K562 (cell line): Measurements from ENCODE around the gene KIF5A. TPM values are rescaled to one million over a fixed set of nuclear protein-coding genes. Genes with fewer than 3 reads are reported as not detected.

Source experiments
- BRD9 ChIP-seq: fragments of 450-650 bp; IDR thresholded peaks from 2 replicates; pipeline ENCODE4 v1.6.1; 2018; ENCODE audit warnings: low read depth; ENCODE audit not compliant: partially characterized antibody
- CCNT2 ChIP-seq: IDR thresholded peaks from 2 replicates; pipeline ENCODE4 v1.6.1; 2011; ENCODE audit warnings: borderline replicate concordance, low read depth, mild to moderate bottlenecking, moderate library complexity, mixed read lengths, low read length; ENCODE audit not compliant: insufficient read length; ENCODE audit errors: extremely low read depth
- ILK ChIP-seq: fragments of 450-650 bp; IDR thresholded peaks from 2 replicates; pipeline ENCODE4 v1.6.1; 2016; ENCODE audit warnings: missing genetic modification characterization, low read depth, mild to moderate bottlenecking, missing compliant biosample characterization, moderate library complexity, borderline replicate concordance
- NFATC3 ChIP-seq: fragments of 450-650 bp; IDR thresholded peaks from 2 replicates; pipeline ENCODE4 v1.6.1; 2017; ENCODE audit warnings: mild to moderate bottlenecking
- POLR2B ChIP-seq: fragments of 450-650 bp; IDR thresholded peaks from 2 replicates; pipeline ENCODE4 v1.6.1; 2018; ENCODE audit warnings: low read depth; ENCODE audit not compliant: partially characterized antibody
- SRSF1 ChIP-seq: fragments of 200-400 bp; formaldehyde crosslinking; IDR thresholded peaks from 2 replicates; pipeline ENCODE4 v1.6.1; 2017; ENCODE audit warnings: mild to moderate bottlenecking, low read depth, low read length, moderate library complexity
- STAT5B ChIP-seq: fragments of 250-450 bp; sonication (Bioruptor Pico); IDR thresholded peaks from 2 replicates; pipeline ENCODE4 v1.8.0; 2021; ENCODE audit warnings: mild to moderate bottlenecking, inconsistent platforms
- ZFX ChIP-seq: sonication (generic); formaldehyde crosslinking; IDR thresholded peaks from 2 replicates; pipeline ENCODE4 v1.8.0; 2022; ENCODE audit warnings: mild to moderate bottlenecking, missing genetic modification reagents, moderate library complexity
- ZNF253 ChIP-seq: fragments of 250-450 bp; sonication (Bioruptor Pico); conservative IDR thresholded peaks from 2 replicates; pipeline ENCODE4 v1.6.1; 2021; ENCODE audit warnings: mild to moderate bottlenecking
- ZNF407 ChIP-seq: fragments of 450-650 bp; IDR thresholded peaks from 2 replicates; pipeline ENCODE4 v1.6.1; 2016; ENCODE audit warnings: low read depth
- ZNF584 ChIP-seq: fragments of 200-800 bp; sonication (Bioruptor generic); IDR thresholded peaks from 2 replicates; pipeline ENCODE4 v1.6.1; 2016; ENCODE audit warnings: low read depth, mild to moderate bottlenecking, missing genetic modification characterization, missing compliant biosample characterization
- ZNF668 ChIP-seq: fragments of 250-450 bp; sonication (Bioruptor Pico); IDR thresholded peaks from 2 replicates; pipeline ENCODE4 v1.8.0; 2022; ENCODE audit warnings: mild to moderate bottlenecking, inconsistent platforms
- ZSCAN29 ChIP-seq: fragments of 450-650 bp; IDR thresholded peaks from 2 replicates; pipeline ENCODE4 v1.6.1; 2017
- polyA plus RNA-seq, 8 experiments: library from polyadenylated mRNA; depleted of rRNA in 4 of 8; stranded (reverse) in 5 of 8; unstranded in 3 of 8; fragments of >200 nt; fragmentation: Nextera tagmentation in 2 of 8; fragmentation: Illumina TruSeq in 1 of 8; extraction: Ambion mirVana in 2 of 8; extraction: Trizol in 1 of 8; gene quantifications; 2 replicates each; pipeline versions ENCODE4 v1.2.1 to v1.2.3, GENCODE V29; 2011 to 2014; ENCODE audit warnings: inconsistent platforms in 1 of 8, missing spikeins in 1 of 8
- total RNA-seq, 7 experiments: library from RNA; depleted of rRNA in 6 of 7; stranded (reverse); fragments of >200 nt in 6 of 7; fragmentation: Illumina TruSeq in 2 of 7; extraction: Trizol in 2 of 7; gene quantifications; 2 replicates each; pipeline versions ENCODE4 v1.2.1 to v1.2.3, GENCODE V29; 2011 to 2021; ENCODE audit warnings: low replicate concordance in 1 of 7

Gene KIF5A
- total and polyA plus RNA-seq, 9 of the 15 experiments (the other 6 are each of a cell fraction or from before 2014, with no cell fraction given): 3.4 to 17.7 (median 8.0) TPM

DNA sequence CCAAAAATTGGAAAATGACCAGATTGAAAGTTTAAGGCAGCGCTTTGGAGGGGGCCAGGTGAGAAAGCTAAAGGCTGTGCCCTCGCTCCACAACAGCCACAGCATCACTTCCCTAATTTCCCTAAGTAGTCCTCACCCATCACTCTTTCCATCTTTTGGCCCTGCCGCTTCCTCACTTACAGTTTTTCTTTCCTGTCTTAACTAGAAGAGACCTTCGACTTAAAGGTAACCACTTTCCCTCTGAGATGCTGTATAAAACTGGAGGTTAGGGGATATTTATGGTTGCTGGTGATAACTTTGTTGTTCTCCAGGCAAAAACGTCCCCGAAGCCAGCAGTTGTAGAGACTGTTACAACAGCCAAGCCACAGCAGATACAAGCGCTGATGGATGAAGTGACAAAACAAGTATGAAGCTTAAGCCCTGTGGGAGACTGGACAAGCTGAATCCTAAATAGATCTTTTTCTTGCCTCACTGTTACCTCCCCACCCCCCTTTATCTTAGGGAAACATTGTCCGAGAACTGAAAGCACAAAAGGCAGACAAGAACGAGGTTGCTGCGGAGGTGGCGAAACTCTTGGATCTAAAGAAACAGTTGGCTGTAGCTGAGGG lies 33.8 kb upstream of the KIF5A start (continued):
- TF ChIP-seq ZNF407 (no peak), ZNF668 (no peak), BRD9 (no peak), ZFX (CRISPR knock-in tag) (no peak; the same call in 1 of the 2 replicates), ZSCAN29 (no peak), ZNF584 (CRISPR knock-in tag) (no peak), NFATC3 (peak; percentile 90), SRSF1 (no peak), ILK (no peak), POLR2B (peak; percentile 78), STAT5B (no peak), ZNF253 (0 out of 2 replicates have a peak, but pooled peaks have one; percentile 41), CCNT2 (peak; percentile 23)
